Uterus (tissue), 4 donors: Measurements from ENCODE around the gene CDIP1. TPM values are rescaled to one million over a fixed set of nuclear protein-coding genes. Genes with fewer than 3 reads are reported as not detected.

ENCODE experiments used
- DNase-seq, 2 donors: peaks; one replicate each; pipeline ENCODE4 v3.0.0-alpha.2; 2019 to 2020
- H3K27ac ChIP-seq, 2 donors: fragments of 200-600 bp; sonication (generic); 1 replicate in 1 of 2; 2 replicates in 1 of 2; pipeline ENCODE4 v1.5.1; 2016 to 2018
- H3K27me3 ChIP-seq, 2 donors: fragments of 200-600 bp; sonication (generic); one replicate each; pipeline ENCODE4 v1.5.1; 2018 to 2019; ENCODE audit warnings: control low read depth in 1 of 2
- H3K36me3 ChIP-seq, 2 donors: fragments of 200-600 bp; sonication (generic); one replicate each; pipeline ENCODE4 v1.5.1; 2019; ENCODE audit warnings: control low read depth in 1 of 2
- H3K4me1 ChIP-seq, 2 donors: fragments of 200-600 bp; sonication (generic); one replicate each; pipeline ENCODE4 v1.5.1; 2018 to 2019; ENCODE audit warnings: control low read depth in 1 of 2
- H3K4me3 ChIP-seq, 2 donors: fragments of 200-600 bp; sonication (generic); 1 replicate in 1 of 2; 2 replicates in 1 of 2; pipeline ENCODE4 v1.5.1; 2018 to 2019; ENCODE audit warnings: mild to moderate bottlenecking in 1 of 2
- H3K9me3 ChIP-seq, 2 donors: fragments of 200-600 bp; sonication (generic); one replicate each; pipeline ENCODE4 v1.5.1; 2019; ENCODE audit warnings: control low read depth in 1 of 2
- CTCF ChIP-seq, 4 experiments: fragments of 200-600 bp in 2 of 4; fragments of 450-650 bp in 2 of 4; sonication (generic) in 2 of 4; IDR thresholded peaks; one replicate each; pipeline ENCODE4 v1.5.1; 2016 to 2019; ENCODE audit warnings: antibody characterized with exemption in 4 of 4, mild to moderate bottlenecking in 2 of 4, moderate library complexity in 1 of 4
- POLR2A ChIP-seq, 2 donors: fragments of 450-650 bp; IDR thresholded peaks; one replicate each; pipeline ENCODE4 v1.6.1; 2016; ENCODE audit warnings: antibody characterized with exemption in 2 of 2, mild to moderate bottlenecking in 1 of 2, moderate library complexity in 1 of 2
- intact Hi-C: fragments of 100-400 bp; cut with DNase I; formaldehyde crosslinking; loops from one replicate; pipeline ENCODE4 v1.15.1; 2023; ENCODE audit warnings: low total_unique reads
- total RNA-seq, 4 donors: library from RNA; depleted of rRNA in 3 of 4; stranded (reverse); fragments of >200 nt in 3 of 4; gene quantifications; one replicate each; pipeline versions ENCODE4 v1.1.0 to v1.2.4, GENCODE V29; 2014 to 2023
- donor health status: DM: yes; HTN: yes; CAD: no.

Gene CDIP1
- total RNA-seq, 4 donors from 2014 or later: 5.0 to 40.6 (median 11.1) TPM

DNA sequence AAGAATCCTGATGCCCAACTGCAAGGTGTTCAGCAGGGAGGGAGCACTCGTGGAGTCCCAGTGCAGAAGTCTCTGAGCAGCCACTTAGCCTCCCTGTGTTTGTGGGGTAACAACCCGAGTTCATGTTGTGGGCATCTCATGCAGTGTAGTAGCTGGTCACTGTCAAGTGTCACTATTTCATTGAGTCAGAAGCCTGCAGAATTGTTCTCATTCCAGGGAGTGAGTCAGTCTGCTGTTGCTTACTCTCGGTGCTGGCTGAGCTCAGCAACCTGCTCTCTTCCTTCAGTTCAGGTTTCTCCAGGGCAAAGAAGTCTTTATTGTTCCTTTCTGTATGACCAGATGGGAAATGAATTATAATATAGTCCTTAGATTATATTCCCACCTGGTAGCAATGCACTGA lies 38.3 kb downstream of the CDIP1 start:
- DNase-seq: no peak

GRCh38 chr16:4499196-4499555 lies 39.4 kb downstream of the CDIP1 start:
- Histone ChIP-seq H3K27ac (no peak overlapping the region), H3K27me3 (no peaks in the 10 kb centered on the region), H3K4me3 (no peak overlapping the region), H3K36me3 (no peaks in the 10 kb centered on the region), H3K4me1 (peaks cover 0 to 6% of the 10 kb centered on the region in 2 donors), H3K9me3 (no peaks in the 10 kb centered on the region)
- DNase-seq: no peak
- intact Hi-C loops: no loop called here
- no peak for TF ChIP-seq POLR2A (IDR thresholded peaks at IDR 0.05)
- no peak for TF ChIP-seq CTCF (IDR thresholded peaks at IDR 0.05)

More for the DNA sequence above, 38.3 kb downstream of the CDIP1 start:
- no peaks in the 10 kb centered on the region for H3K9me3 ChIP-seq
- H3K4me3 ChIP-seq: peak overlapping the region in 1 of 2 donors; percentile 14
- peaks cover 0 to 6% of the 10 kb centered on the region in 2 donors for H3K4me1 ChIP-seq
- no peaks in the 10 kb centered on the region for H3K36me3 ChIP-seq
- H3K27ac ChIP-seq: peak overlapping the region; percentile 65 to 86
- intact Hi-C loops: no loop called here
- TF ChIP-seq CTCF (IDR thresholded peaks at IDR 0.05) (no peak), POLR2A (IDR thresholded peaks at IDR 0.05) (no peak)
- H3K27me3 ChIP-seq: no peaks in the 10 kb centered on the region

GRCh38 chr16:4498546-4499195 lies 39.9 kb downstream of the CDIP1 start:
- TF ChIP-seq POLR2A (IDR thresholded peaks at IDR 0.05): no peak
- no peak for TF ChIP-seq CTCF (IDR thresholded peaks at IDR 0.05)
- Histone ChIP-seq H3K4me3 (no peak overlapping the region), H3K27ac (no peak overlapping the region), H3K27me3 (no peaks in the 10 kb centered on the region), H3K36me3 (no peaks in the 10 kb centered on the region), H3K9me3 (no peaks in the 10 kb centered on the region), H3K4me1 (peaks cover 0 to 6% of the 10 kb centered on the region in 2 donors)
- intact Hi-C loops: no loop called here
- no peak for DNase-seq

DNA sequence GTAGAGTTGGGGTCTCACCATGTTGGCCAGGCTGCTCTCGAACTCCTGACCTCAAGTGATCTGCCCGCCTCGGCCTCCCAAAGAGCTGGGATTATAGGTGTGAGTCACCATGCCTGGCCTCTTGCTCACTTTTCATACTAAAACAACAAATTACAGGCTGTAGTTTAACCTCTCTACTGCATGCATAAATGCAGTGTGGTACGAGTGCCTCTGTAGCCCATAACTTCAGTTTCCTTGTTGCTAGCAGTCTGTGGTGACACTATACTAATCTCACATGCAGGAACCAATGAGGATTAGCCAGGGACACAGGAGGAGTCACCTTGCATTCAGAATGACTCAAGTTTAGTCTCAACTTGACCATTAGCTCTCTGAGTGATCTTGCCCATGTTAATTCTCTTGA lies 42.3 kb downstream of the CDIP1 start:
- Histone ChIP-seq H3K9me3 (no peaks in the 10 kb centered on the region), H3K4me3 (no peak overlapping the region), H3K27ac (no peak overlapping the region), H3K36me3 (no peaks in the 10 kb centered on the region), H3K27me3 (no peaks in the 10 kb centered on the region), H3K4me1 (peaks cover 0 to 3% of the 10 kb centered on the region in 2 donors)
- intact Hi-C loops: no loop called here
- no peak for DNase-seq
- TF ChIP-seq POLR2A (IDR thresholded peaks at IDR 0.05) (no peak), CTCF (IDR thresholded peaks at IDR 0.05) (no peak)

GRCh38 chr16:4495766-4496165 lies 42.8 kb downstream of the CDIP1 start:
- Histone ChIP-seq H3K27me3 (no peaks in the 10 kb centered on the region), H3K27ac (no peak overlapping the region), H3K36me3 (no peaks in the 10 kb centered on the region), H3K9me3 (no peaks in the 10 kb centered on the region), H3K4me1 (no peaks in the 10 kb centered on the region), H3K4me3 (no peak overlapping the region)
- DNase-seq: no peak
- TF ChIP-seq POLR2A (IDR thresholded peaks at IDR 0.05) (no peak), CTCF (IDR thresholded peaks at IDR 0.05) (no peak)
- intact Hi-C loops: no loop called here
